GM19043 (cell line): ENCODE results near the gene TOLLIP.
"Not testable (repeated sequence)": the region's sequence is repeated elsewhere in the genome, so short reads cannot be mapped to it uniquely, and the experiment has no call there.

Experiments used
- ATAC-seq: cut with Tn5 transposase; IDR thresholded peaks from one replicate; pipeline ENCODE4 v1.9.1; 2021; ENCODE audit warnings: low read depth; ENCODE audit not compliant: unreplicated experiment

The TOLLIP gene

DNA sequence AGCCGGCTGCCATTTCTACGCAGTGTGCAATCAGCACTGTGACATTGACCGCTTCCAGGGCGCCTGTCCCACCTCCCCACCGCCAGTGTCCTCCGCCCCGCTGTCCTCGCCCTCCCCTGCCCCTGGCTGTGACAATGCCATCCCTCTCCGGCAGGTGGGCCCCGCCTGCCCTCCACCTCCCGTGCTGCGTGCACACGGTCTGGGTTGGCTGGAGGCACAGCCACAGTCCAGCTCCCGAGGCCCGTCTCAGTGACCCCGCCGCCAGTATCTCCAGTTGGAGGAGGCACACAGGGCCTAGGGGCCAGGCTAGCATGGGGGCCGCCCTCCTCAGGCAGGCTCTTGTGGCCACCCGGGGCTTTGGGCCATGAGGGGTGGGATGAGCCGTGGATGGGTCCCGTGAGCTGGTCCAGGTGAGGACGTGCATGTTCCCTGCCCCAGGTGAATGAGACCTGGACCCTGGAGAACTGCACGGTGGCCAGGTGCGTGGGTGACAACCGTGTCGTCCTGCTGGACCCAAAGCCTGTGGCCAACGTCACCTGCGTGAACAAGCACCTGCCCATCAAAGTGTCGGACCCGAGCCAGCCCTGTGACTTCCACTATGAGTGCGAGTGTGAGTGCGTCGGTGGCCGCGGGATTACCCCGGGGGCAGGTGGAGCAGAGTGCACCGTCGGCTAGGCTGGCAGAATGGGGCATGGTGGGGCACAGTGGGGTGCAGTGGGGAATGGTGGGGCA lies 56.9 kb downstream of the TOLLIP start:
- no peak for ATAC-seq

DNA sequence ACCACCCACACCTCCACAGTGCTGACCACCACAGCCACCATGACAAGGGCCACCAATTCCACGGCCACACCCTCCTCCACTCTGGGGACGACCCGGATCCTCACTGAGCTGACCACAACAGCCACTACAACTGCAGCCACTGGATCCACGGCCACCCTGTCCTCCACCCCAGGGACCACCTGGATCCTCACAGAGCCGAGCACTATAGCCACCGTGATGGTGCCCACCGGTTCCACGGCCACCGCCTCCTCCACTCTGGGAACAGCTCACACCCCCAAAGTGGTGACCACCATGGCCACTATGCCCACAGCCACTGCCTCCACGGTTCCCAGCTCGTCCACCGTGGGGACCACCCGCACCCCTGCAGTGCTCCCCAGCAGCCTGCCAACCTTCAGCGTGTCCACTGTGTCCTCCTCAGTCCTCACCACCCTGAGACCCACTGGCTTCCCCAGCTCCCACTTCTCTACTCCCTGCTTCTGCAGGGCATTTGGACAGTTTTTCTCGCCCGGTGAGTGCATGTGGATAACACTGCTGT lies 58.1 kb downstream of the TOLLIP start:
- ATAC-seq, result no peak

DNA sequence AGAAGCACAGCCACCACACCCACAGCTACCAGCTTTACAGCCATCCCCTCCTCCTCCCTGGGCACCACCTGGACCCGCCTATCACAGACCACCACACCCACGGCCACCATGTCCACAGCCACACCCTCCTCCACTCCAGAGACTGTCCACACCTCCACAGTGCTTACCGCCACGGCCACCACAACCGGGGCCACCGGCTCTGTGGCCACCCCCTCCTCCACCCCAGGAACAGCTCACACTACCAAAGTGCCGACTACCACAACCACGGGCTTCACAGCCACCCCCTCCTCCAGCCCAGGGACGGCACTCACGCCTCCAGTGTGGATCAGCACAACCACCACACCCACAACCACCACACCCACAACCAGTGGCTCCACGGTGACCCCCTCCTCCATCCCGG lies 59.0 kb downstream of the TOLLIP start:
- ATAC-seq, result not testable (repeated sequence)

DNA sequence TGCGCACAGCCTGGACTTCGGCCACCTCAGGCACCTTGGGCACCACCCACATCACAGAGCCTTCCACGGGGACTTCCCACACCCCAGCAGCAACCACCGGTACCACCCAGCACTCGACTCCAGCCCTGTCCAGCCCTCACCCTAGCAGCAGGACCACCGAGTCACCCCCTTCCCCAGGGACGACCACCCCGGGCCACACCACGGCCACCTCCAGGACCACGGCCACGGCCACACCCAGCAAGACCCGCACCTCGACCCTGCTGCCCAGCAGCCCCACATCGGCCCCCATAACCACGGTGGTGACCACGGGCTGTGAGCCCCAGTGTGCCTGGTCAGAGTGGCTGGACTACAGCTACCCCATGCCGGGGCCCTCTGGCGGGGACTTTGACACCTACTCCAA lies 60.5 kb downstream of the TOLLIP start:
- not testable (repeated sequence) for ATAC-seq

DNA sequence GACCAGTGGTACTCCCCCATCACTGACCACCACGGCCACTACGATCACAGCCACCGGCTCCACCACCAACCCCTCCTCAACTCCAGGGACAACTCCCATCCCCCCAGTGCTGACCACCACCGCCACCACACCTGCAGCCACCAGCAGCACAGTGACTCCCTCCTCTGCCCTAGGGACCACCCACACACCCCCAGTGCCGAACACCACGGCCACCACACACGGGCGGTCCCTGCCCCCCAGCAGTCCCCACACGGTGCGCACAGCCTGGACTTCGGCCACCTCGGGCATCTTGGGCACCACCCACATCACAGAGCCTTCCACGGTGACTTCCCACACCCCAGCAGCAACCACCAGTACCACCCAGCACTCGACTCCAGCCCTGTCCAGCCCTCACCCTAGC lies 62.4 kb downstream of the TOLLIP start:
- not testable (repeated sequence) for ATAC-seq

DNA sequence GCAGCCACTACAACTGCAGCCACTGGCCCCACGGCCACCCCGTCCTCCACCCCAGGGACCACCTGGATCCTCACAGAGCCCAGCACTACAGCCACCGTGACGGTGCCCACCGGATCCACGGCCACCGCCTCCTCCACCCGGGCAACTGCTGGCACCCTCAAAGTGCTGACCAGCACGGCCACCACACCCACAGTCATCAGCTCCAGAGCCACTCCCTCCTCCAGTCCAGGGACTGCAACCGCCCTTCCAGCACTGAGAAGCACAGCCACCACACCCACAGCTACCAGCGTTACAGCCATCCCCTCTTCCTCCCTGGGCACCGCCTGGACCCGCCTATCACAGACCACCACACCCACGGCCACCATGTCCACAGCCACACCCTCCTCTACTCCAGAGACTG lies 63.1 kb downstream of the TOLLIP start:
- ATAC-seq, result not testable (repeated sequence)

DNA sequence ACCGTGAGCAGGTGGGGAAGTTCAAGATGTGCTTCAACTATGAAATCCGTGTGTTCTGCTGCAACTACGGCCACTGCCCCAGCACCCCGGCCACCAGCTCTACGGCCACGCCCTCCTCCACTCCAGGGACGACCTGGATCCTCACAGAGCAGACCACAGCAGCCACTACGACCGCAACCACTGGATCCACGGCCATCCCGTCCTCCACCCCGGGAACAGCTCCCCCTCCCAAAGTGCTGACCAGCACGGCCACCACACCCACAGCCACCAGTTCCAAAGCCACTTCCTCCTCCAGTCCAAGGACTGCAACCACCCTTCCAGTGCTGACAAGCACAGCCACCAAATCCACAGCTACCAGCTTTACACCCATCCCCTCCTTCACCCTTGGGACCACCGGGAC lies 63.7 kb downstream of the TOLLIP start:
- ATAC-seq, result not testable (repeated sequence)

DNA sequence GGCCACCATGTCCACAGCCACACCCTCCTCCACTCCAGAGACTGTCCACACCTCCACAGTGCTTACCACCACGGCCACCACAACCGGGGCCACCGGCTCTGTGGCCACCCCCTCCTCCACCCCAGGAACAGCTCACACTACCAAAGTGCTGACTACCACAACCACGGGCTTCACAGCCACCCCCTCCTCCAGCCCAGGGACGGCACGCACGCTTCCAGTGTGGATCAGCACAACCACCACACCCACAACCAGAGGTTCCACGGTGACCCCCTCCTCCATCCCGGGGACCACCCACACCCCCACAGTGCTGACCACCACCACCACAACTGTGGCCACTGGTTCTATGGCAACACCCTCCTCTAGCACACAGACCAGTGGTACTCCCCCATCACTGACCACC lies 64.9 kb downstream of the TOLLIP start:
- not testable (repeated sequence) for ATAC-seq

DNA sequence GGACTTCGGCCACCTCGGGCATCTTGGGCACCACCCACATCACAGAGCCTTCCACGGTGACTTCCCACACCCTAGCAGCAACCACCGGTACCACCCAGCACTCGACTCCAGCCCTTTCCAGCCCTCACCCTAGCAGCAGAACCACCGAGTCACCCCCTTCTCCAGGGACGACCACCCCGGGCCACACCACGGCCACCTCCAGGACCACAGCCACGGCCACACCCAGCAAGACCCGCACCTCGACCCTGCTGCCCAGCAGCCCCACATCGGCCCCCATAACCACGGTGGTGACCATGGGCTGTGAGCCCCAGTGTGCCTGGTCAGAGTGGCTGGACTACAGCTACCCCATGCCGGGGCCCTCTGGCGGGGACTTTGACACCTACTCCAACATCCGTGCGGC lies 65.9 kb downstream of the TOLLIP start:
- not testable (repeated sequence) for ATAC-seq

DNA sequence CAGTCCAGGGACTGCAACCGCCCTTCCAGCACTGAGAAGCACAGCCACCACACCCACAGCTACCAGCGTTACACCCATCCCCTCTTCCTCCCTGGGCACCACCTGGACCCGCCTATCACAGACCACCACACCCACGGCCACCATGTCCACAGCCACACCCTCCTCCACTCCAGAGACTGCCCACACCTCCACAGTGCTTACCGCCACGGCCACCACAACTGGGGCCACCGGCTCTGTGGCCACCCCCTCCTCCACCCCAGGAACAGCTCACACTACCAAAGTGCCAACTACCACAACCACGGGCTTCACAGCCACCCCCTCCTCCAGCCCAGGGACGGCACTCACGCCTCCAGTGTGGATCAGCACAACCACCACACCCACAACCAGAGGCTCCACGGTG lies 66.7 kb downstream of the TOLLIP start:
- ATAC-seq, result not testable (repeated sequence)

DNA sequence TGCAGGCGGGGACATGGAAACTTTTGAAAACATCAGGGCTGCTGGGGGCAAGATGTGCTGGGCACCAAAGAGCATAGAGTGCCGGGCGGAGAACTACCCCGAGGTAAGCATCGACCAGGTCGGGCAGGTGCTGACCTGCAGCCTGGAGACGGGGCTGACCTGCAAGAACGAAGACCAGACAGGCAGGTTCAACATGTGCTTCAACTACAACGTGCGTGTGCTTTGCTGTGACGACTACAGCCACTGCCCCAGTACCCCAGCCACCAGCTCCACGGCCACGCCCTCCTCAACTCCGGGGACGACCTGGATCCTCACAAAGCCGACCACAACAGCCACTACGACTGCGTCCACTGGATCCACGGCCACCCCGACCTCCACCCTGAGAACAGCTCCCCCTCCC lies 67.1 kb downstream of the TOLLIP start:
- ATAC-seq, result no peak

DNA sequence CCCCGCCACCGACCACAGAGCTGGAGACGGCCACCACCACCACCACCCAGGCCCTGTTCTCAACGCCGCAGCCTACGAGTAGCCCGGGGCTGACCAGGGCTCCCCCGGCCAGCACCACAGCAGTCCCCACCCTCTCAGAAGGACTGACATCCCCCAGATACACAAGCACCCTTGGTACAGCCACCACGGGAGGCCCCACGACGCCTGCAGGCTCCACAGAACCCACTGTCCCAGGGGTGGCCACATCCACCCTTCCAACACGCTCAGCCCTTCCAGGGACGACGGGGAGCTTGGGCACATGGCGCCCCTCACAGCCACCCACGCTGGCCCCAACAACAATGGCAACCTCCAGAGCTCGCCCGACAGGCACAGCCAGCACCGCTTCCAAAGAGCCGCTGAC lies 67.7 kb downstream of the TOLLIP start:
- ATAC-seq, result no peak

DNA sequence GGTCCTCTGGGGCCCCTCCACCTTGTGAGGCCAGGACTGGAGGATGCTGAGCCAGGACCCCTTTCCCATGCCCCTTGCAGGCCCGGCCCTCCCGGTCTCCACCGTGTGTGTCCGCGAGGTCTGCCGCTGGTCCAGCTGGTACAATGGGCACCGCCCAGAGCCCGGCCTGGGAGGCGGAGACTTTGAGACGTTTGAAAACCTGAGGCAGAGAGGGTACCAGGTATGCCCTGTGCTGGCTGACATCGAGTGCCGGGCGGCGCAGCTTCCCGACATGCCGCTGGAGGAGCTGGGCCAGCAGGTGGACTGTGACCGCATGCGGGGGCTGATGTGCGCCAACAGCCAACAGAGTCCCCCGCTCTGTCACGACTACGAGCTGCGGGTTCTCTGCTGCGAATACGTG lies 68.7 kb downstream of the TOLLIP start:
- no peak for ATAC-seq

DNA sequence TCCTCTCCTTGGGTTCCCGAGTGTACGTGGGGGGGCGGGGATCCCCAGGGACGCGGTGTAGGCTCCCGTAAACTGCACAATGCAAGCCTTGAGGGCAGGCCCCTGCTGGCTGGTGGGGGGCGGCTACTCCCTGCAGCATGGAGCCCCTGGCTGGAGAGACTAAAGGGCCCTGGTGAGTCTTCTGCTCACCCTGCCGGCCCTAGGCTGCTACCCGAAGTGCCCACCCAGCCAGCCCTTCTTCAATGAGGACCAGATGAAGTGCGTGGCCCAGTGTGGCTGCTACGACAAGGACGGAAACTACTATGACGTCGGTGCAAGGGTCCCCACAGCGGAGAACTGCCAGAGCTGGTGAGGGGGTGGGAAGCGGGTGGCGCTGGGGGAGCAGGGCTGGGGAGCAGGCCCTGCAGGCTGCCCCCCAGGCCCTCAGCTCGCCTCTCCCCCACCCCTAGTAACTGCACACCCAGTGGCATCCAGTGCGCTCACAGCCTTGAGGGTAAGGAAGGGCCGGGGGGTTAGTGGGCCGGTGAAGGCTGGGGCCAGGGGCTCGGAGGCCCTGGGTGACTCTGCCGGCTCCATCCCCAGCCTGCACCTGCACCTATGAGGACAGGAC lies 69.7 kb downstream of the TOLLIP start:
- ATAC-seq, result no peak

DNA sequence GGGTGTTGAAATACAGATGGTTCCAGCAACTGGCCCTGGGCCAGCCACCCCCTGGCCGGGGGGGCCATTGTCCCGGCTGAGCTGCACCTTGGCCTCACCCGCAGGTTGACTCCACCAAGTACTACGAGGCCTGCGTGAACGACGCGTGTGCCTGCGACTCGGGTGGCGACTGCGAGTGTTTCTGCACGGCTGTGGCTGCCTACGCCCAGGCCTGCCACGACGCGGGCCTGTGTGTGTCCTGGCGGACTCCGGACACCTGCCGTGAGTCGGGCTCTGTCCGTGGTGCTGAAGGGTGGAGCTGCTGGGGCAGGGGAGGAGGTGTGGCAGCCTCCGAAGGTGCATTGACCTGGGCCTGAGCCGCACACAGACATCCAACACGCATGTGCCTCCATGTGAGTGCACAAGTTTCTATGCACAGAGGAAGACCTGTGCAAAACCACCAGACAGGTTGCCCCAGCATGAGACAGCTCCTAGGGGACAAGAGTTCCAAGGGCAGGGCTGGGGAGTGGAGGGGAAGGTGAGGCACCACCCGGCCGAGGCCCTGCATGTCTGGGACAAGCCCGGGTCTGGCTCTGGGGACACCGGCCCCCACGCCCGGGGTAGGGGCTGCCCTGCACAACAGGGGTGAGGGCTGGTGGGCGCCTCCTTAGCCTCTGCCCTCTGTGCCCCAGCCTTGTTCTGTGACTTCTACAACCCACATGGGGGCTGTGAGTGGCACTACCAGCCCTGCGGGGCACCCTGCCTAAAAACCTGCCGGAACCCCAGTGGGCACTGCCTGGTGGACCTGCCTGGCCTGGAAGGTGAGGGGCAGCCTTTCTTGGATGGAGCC lies 70.5 kb downstream of the TOLLIP start:
- ATAC-seq, result no peak

DNA sequence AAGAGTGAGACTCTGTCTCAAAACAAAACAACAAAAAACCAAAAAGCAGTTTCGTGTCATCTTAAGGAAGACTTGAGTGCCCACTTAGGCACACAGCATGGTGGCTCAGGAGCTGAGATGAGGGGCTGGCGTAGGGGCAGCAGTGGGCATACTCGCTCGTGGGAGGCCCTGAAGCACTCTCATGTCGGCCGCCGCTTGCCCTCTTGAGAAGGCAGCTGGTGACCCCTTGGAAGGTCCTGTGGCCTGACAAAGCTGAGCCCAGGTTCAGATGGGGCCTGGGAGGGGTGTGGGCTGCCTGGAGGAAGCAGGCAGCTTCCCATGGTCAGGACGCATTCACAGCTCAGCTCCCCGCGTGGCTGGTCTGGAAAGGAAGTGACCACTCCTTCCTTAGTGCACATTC lies 71.6 kb downstream of the TOLLIP start:
- ATAC-seq, result no peak

DNA sequence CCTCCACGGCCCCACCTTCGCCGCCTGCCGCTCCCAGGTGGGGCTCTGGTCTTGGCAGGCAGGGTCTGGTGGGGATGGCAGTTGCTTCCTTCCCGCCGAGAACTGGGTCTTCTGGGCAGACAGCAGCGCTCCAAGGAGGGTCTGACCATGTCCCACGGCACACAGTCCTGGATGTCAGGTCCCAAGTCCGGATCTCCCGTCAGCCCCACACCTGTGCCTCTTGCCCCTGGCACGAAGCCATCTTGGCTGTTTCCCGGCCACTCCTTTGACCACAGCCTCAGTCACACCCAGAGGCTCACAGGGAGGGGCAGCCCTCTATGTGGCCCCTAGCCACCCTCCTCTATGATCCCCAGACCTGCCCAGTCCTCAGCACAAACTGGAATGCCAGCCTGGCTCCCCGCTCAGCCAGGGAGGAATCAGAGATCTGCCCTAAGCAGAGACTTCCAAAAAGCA lies 72.3 kb downstream of the TOLLIP start:
- no peak for ATAC-seq

DNA sequence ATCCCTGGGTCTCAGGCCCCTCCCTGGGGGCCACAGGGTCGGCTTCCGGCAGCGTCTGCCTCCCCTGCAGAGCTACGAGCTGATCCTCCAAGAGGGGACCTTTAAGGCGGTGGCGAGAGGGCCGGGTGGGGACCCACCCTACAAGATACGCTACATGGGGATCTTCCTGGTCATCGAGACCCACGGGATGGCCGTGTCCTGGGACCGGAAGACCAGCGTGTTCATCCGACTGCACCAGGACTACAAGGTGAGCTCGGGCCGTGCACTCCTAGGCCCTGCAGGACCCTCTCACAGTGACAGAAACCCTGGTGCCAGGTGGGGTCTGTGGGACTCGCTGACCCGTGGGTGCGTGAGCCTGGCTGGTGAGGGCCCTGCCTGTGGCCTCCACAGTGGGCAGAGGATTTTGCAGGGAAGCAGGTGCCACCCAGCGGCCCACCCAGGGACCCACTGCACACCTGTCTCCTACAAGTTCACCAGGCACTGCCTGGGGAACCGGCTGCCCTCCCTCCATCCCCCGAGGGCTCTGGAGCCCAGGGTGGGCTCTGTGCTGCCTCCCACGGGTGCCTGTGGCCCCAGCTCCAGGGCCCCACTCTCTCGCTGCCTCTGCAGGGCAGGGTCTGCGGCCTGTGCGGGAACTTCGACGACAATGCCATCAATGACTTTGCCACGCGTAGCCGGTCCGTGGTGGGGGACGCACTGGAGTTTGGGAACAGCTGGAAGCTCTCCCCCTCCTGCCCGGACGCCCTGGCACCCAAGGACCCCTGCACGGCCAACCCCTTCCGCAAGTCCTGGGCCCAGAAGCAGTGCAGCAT lies 72.9 kb downstream of the TOLLIP start:
- no peak for ATAC-seq

DNA sequence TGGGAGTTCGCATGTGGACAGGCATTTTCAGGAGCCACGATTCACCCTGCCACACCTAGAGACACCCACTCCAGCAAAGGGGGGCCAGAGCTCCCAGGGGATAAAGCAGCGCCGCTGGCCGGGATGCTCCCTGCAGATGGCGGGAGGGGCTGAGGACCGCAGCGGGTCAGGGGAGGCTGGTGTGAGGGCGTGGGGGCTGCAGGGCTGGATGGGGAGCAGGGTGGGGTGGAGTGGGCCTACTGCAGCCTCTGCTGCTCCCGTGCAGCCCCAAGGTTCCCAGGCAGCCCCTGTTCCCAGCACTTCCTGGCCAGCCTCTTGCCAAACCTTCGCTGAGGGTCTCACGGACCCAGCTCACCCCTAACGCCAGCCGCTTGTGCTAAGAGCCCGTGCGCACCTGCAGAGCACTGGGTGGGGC lies 73.5 kb downstream of the TOLLIP start:
- no peak for ATAC-seq

DNA sequence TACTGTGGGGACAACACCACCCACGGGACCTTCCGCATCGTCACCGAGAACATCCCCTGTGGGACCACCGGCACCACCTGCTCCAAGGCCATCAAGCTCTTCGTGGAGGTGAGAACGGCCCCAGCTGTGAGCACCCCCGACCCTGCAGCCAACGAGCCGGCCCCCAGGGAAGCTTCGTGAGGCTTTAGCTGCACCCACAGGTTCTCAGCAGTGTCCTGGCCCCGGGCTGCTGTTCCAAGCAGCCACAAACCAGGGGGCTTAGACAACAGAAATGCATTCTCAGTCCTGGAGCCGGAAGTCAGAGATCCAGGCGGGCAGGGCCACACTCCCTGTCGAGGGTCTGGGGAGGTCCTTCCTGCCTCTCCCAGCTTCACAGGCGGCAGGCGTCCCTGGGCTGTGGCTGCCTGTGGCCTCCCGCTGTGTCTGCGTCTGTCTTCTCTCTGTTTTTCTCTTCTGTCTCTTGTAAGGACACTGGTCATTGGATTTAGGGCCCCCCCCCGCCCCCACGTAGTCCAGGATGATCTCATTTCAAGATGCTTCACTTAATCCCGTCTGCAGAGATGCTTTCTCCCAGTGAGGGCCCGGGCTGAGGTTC lies 74.0 kb downstream of the TOLLIP start:
- ATAC-seq, result no peak
